ENCODE data around the gene KLHDC7B. TPM values are rescaled to one million over a fixed set of nuclear protein-coding genes. Genes with fewer than 3 reads are reported as not detected.

Gene KLHDC7B
- total RNA-seq, 1 experiment from 2014 or later: 1.6 TPM

GRCh38 chr22:50513175-50513574 lies 32.5 kb upstream of the KLHDC7B start:
- Histone ChIP-seq H3K4me1 (ENCODE audit: insufficient read depth, low read length, poor library complexity, severe bottlenecking) (peaks cover 13% of the 10 kb centered on the region), H3K27me3 (replicated peaks; ENCODE audit: insufficient read depth, low read depth, low read length, poor library complexity) (no peaks in the 10 kb centered on the region), H3K9me3 (ENCODE audit: low read depth, low read length, poor library complexity, severe bottlenecking) (no peaks in the 10 kb centered on the region), H3K27ac (ENCODE audit: low read depth, low read length, poor library complexity, severe bottlenecking) (no peak overlapping the region), H3K36me3 (ENCODE audit: insufficient read depth, low read length, poor library complexity, severe bottlenecking) (peaks cover 34% of the 10 kb centered on the region), H3K4me3 (ENCODE audit: low read depth, low read length, poor library complexity, severe bottlenecking) (no peak overlapping the region)
- no peak for DNase-seq (ENCODE audit: low spot score)
- TF ChIP-seq EZH2 (IDR thresholded peaks at IDR 0.05; ENCODE audit: borderline replicate concordance, low read depth, low read length, poor library complexity, severe bottlenecking) (no peak), CTCF (conservative IDR thresholded peaks at IDR 0.05; ENCODE audit: low read depth, low read length) (no peak)
- CTCF ChIA-PET: interaction anchor here (1.7 kb wide), 1 partner anchor 12 kb away, joined by 15 read pairs; the partner anchor contains the start of gene SCO2
- POLR2A ChIA-PET (ENCODE audit: low non-redundant PET): no interaction called here
- BruUV-seq (replicated peaks): no TSS peak
- intact Hi-C loops (cut with micrococcal nuclease; ENCODE audit: unreplicated experiment): no loop called here

GRCh38 chr22:50516068-50516467 lies 29.6 kb upstream of the KLHDC7B start:
- CTCF ChIA-PET: no interaction called here
- no peak overlapping the region for H3K27ac ChIP-seq (ENCODE audit: low read depth, low read length, poor library complexity, severe bottlenecking)
- no peaks in the 10 kb centered on the region for H3K9me3 ChIP-seq (ENCODE audit: low read depth, low read length, poor library complexity, severe bottlenecking)
- TF ChIP-seq EZH2 (IDR thresholded peaks at IDR 0.05; ENCODE audit: borderline replicate concordance, low read depth, low read length, poor library complexity, severe bottlenecking): no peak
- no peak for TF ChIP-seq CTCF (conservative IDR thresholded peaks at IDR 0.05; ENCODE audit: low read depth, low read length)
- POLR2A ChIA-PET (ENCODE audit: low non-redundant PET): no interaction called here
- intact Hi-C loops (cut with micrococcal nuclease; ENCODE audit: unreplicated experiment): no loop called here
- no peaks in the 10 kb centered on the region for H3K4me1 ChIP-seq (ENCODE audit: insufficient read depth, low read length, poor library complexity, severe bottlenecking)
- H3K27me3 ChIP-seq (replicated peaks; ENCODE audit: insufficient read depth, low read depth, low read length, poor library complexity): no peaks in the 10 kb centered on the region
- H3K4me3 ChIP-seq (ENCODE audit: low read depth, low read length, poor library complexity, severe bottlenecking): no peak overlapping the region
- DNase-seq (ENCODE audit: low spot score): no peak
- no TSS peak for BruUV-seq (replicated peaks)
- peaks cover 45% of the 10 kb centered on the region for H3K36me3 ChIP-seq (ENCODE audit: insufficient read depth, low read length, poor library complexity, severe bottlenecking)

- intact Hi-C loops (cut with micrococcal nuclease; ENCODE audit: unreplicated experiment): no loop called here
- no peak for TF ChIP-seq EZH2 (IDR thresholded peaks at IDR 0.05; ENCODE audit: borderline replicate concordance, low read depth, low read length, poor library complexity, severe bottlenecking)
- POLR2A ChIA-PET (ENCODE audit: low non-redundant PET): interaction anchor here (0.6 kb wide), 1 partner anchor 185 kb away, joined by 4 read pairs; no protein-coding TSS in a partner anchor
- Histone ChIP-seq H3K36me3 (ENCODE audit: insufficient read depth, low read length, poor library complexity, severe bottlenecking) (peaks cover 52% of the 10 kb centered on the region), H3K9me3 (ENCODE audit: low read depth, low read length, poor library complexity, severe bottlenecking) (no peaks in the 10 kb centered on the region), H3K4me1 (ENCODE audit: insufficient read depth, low read length, poor library complexity, severe bottlenecking) (no peaks in the 10 kb centered on the region), H3K27me3 (replicated peaks; ENCODE audit: insufficient read depth, low read depth, low read length, poor library complexity) (no peaks in the 10 kb centered on the region), H3K4me3 (ENCODE audit: low read depth, low read length, poor library complexity, severe bottlenecking) (no peak overlapping the region), H3K27ac (ENCODE audit: low read depth, low read length, poor library complexity, severe bottlenecking) (no peak overlapping the region)
- CTCF ChIA-PET: no interaction called here
- no TSS peak for BruUV-seq (replicated peaks)
- DNase-seq (ENCODE audit: low spot score): no peak
Measured at GRCh38 chr22:50516891-50517290, 28.8 kb upstream of the KLHDC7B start.

Measured in A673 (cell line).